HS-27A (cell line): ENCODE results near the gene CCDC102A.
"Not testable (repeated sequence)": the region's sequence is repeated elsewhere in the genome, so short reads cannot be mapped to it uniquely, and the experiment has no call there.

ENCODE experiments used
- DNase-seq: peaks from one replicate; pipeline ENCODE4 v3.0.0-alpha.2; 2012; ENCODE audit warnings: low read depth, missing footprints

The CCDC102A gene

GRCh38 chr16:57500578-57501111 lies 35.7 kb downstream of the CCDC102A start:
- no peak for DNase-seq

- DNase-seq: not testable (repeated sequence)
Observed at GRCh38 chr16:57499941-57500340, 36.4 kb downstream of the CCDC102A start.

- no peak for DNase-seq
Observed at GRCh38 chr16:57498031-57498430, 38.3 kb downstream of the CCDC102A start.

- DNase-seq: no peak
Observed at GRCh38 chr16:57497121-57497520, 39.2 kb downstream of the CCDC102A start.

- DNase-seq: no peak
Observed at GRCh38 chr16:57493767-57494166, 42.6 kb downstream of the CCDC102A start.

- DNase-seq: no peak
Observed at GRCh38 chr16:57489229-57489628, 47.1 kb downstream of the CCDC102A start.

- no peak for DNase-seq
Observed at GRCh38 chr16:57486858-57487834, 49.2 kb downstream of the CCDC102A start.

GRCh38 chr16:57485916-57486857 lies 50.2 kb downstream of the CCDC102A start, which contains the start of gene DOK4:
TSS of gene DOK4 (minus strand) at chr16:57486493. CDS start at chr16:57479507, 6,986 bp downstream.
- DNase-seq: no peak

- DNase-seq: no peak
Observed at GRCh38 chr16:57485091-57485915, 51.1 kb downstream of the CCDC102A start.

- no peak for DNase-seq
Observed at GRCh38 chr16:57484515-57485005, 51.8 kb downstream of the CCDC102A start.

GRCh38 chr16:57483725-57484514 lies 52.5 kb downstream of the CCDC102A start:
- DNase-seq: no peak

GRCh38 chr16:57482845-57483545 lies 53.4 kb downstream of the CCDC102A start:
- no peak for DNase-seq

- no peak for DNase-seq
Observed at GRCh38 chr16:57481421-57481820, 55.0 kb downstream of the CCDC102A start.

GRCh38 chr16:57480754-57481230 lies 55.6 kb downstream of the CCDC102A start:
- no peak for DNase-seq

- peak; percentile 33 for DNase-seq
Observed at GRCh38 chr16:57479976-57480753, 56.2 kb downstream of the CCDC102A start.

- peak; percentile 50 for DNase-seq
Observed at GRCh38 chr16:57479205-57479975, 57.0 kb downstream of the CCDC102A start.

- DNase-seq: no peak
Observed at GRCh38 chr16:57478396-57479204, 57.8 kb downstream of the CCDC102A start.
